Mucosa of descending colon (tissue), 3 donors: ENCODE data around the gene ARHGAP36. TPM values are rescaled to one million over a fixed set of nuclear protein-coding genes. Genes with fewer than 3 reads are reported as not detected.

Source experiments
- ATAC-seq: fragments of 200-7000 bp; cut with Tn5 transposase; one replicate; pipeline ENCODE4 v1.9.1; 2020; ENCODE audit warnings: mild to moderate bottlenecking, moderate library complexity
- DNase-seq, 3 donors: peaks; one replicate each; pipeline ENCODE4 v3.0.0-alpha.2; 2020
- H3K36me3 ChIP-seq: fragments of 200-600 bp; one replicate; pipeline ENCODE4 v1.8.0; 2021; ENCODE audit warnings: low read depth, mild to moderate bottlenecking
- H3K4me1 ChIP-seq: fragments of 200-600 bp; one replicate; pipeline ENCODE4 v1.8.0; 2021; ENCODE audit warnings: low read depth, mild to moderate bottlenecking
- H3K4me3 ChIP-seq: fragments of 200-600 bp; one replicate; pipeline ENCODE4 v1.8.0; 2021; ENCODE audit warnings: mild to moderate bottlenecking
- H3K9me3 ChIP-seq: fragments of 200-600 bp; one replicate; pipeline ENCODE4 v1.8.0; 2021; ENCODE audit warnings: mild to moderate bottlenecking
- intact Hi-C, 2 donors: fragments of 100-400 bp; cut with DNase I in 1 of 2; cut with micrococcal nuclease in 1 of 2; formaldehyde crosslinking; loops; one replicate each; pipeline versions ENCODE4 v1.11.0 to v1.11.1; 2022; cut with DNase I, micrococcal nuclease
- total RNA-seq, 3 donors: library from RNA; stranded (reverse); fragmentation: NEBNext Ultra II Directional in 2 of 3; extraction: Animal tissue kit (Norgen Biotek cat#: 25700) in 2 of 3; gene quantifications; one replicate each; pipeline versions ENCODE4 v1.2.1 to v1.2.4, GENCODE V29; 2021 to 2023
- TF ChIP-seq, protein P1 (sequence below): fragments of 200-600 bp; IDR thresholded peaks from one replicate; pipeline ENCODE4 v1.8.0; 2022; ENCODE audit warnings: antibody characterized with exemption, mild to moderate bottlenecking
- donor health status: DM: no; HTN: no; CAD: no; lungs with moderate emphysema.
- donor health status: DM: no; HTN: no; CAD: no.
- donor health status: DM: no; HTN: yes; CAD: no.

ARHGAP36 gene
- total RNA-seq, 3 donors from 2014 or later: 0.19 to 0.96 TPM; not detected in 1

DNA sequence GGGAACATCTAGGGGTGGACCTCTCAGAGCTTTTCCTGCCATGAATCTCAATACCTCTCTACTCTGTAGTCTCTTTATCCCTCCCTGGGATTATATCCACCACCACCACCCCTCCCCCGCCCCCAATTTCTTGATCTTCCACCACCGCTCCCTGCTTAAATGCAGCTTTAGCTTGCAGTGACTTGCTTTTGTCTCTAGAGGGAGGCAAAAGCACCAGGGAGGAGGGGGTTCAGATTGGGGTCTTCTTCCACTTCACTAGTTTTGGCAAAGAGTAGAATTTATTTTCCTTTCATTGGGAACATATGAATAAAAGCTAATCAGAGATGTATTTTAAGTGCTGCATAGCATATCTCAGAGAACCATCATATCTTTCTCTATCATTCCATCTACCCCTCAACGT is 5.5 kb downstream of the ARHGAP36 start:
- Histone ChIP-seq H3K4me1 (no peaks in the 10 kb centered on the region), H3K4me3 (no peak overlapping the region), H3K36me3 (no peaks in the 10 kb centered on the region), H3K9me3 (no peaks in the 10 kb centered on the region)
- DNase-seq (no peak), ATAC-seq (no peak)
- TF ChIP-seq, protein P1, sequence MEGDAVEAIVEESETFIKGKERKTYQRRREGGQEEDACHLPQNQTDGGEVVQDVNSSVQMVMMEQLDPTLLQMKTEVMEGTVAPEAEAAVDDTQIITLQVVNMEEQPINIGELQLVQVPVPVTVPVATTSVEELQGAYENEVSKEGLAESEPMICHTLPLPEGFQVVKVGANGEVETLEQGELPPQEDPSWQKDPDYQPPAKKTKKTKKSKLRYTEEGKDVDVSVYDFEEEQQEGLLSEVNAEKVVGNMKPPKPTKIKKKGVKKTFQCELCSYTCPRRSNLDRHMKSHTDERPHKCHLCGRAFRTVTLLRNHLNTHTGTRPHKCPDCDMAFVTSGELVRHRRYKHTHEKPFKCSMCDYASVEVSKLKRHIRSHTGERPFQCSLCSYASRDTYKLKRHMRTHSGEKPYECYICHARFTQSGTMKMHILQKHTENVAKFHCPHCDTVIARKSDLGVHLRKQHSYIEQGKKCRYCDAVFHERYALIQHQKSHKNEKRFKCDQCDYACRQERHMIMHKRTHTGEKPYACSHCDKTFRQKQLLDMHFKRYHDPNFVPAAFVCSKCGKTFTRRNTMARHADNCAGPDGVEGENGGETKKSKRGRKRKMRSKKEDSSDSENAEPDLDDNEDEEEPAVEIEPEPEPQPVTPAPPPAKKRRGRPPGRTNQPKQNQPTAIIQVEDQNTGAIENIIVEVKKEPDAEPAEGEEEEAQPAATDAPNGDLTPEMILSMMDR: no peak
- intact Hi-C loops: no loop called here

DNA sequence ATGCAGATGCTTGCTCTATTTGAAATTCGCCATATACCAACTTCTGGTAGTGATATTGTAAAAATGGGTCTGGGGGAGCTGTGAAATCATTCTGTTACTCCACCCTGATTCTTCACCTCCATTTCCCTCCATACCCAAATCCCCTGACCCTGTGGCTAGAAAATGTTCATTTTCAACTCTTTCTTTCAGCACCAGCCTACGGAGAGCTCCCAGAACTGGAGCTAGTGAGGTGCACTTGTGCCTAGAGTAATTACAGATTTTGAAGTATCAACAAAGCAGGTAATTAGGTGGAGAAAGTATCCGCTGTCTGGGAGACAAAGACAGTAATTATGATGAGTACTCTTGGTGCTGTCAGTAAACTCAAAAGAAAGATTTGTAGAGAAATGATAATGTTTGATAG is 8.1 kb downstream of the ARHGAP36 start:
- TF ChIP-seq, protein P1: no peak
- Histone ChIP-seq H3K4me3 (no peak overlapping the region), H3K9me3 (no peaks in the 10 kb centered on the region), H3K36me3 (no peaks in the 10 kb centered on the region), H3K4me1 (no peaks in the 10 kb centered on the region)
- intact Hi-C loops: no loop called here
- no peak for DNase-seq
- no peak for ATAC-seq

DNA sequence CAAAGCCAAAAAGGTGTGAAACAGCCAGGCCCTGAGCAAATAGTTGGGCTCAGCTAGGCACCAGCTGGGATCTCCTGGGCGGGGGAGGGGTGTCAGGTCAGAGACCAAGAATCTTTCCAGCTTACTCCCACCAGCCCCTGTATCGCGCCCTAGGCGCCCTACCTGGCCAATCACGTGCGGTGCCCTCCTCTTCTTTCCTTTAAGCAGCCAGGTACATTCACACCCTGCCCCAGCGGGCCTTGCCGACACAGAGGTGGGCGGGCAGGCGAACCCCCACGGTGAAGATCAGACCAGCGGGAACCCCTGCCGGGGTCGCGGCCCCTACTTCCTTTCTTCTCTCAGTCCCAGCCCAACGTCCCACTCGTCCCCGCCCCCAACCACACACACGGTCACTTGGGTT is 9.1 kb downstream of the ARHGAP36 start:
- Histone ChIP-seq H3K9me3 (no peaks in the 10 kb centered on the region), H3K4me3 (no peak overlapping the region), H3K4me1 (no peaks in the 10 kb centered on the region), H3K36me3 (no peaks in the 10 kb centered on the region)
- DNase-seq (no peak), ATAC-seq (no peak)
- intact Hi-C loops: no loop called here
- TF ChIP-seq, protein P1: no peak

DNA sequence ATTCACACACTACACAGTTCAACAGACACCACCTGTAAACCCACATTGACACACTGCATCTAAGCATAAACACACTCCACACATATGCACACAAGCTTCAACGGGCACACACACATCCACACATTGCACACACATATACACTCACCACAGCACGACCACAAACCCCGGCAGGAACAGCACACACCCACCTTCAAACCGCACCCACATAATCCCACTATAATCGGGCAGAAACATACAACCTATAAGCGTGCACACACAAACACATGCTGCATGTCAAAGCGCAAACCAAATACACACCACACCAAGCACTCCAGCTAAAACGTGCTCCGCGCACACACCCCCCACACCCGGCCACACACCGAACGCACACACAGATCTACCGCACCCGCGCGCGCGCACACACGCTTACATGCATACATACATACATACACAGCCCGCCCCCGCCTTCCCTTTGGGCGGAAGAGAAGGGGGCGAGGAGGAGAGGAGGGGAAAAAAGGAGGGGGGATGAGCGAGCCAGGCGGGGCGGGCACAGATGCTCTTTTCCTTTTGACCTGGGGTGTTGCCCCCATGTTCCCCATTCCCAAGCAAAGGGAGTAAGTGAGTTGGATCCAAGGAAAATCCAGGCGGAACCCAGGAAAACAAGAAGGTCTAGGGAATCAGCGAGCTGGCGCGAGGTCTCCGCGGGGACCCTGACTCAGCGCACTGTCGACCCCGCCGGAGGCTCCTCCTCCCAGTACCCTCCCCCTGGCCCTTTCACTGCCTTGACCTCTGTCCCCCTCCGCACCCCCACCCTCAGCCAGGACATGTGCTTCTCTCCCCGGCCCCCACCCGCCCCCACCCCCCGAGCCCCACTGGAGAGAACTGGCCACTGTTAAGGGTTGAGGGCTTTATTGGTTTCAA is 9.9 kb downstream of the ARHGAP36 start:
- H3K9me3 ChIP-seq: no peaks in the 10 kb centered on the region
- no peaks in the 10 kb centered on the region for H3K4me1 ChIP-seq
- no peaks in the 10 kb centered on the region for H3K36me3 ChIP-seq
- DNase-seq (no peak), ATAC-seq (no peak)
- H3K4me3 ChIP-seq: no peak overlapping the region
- intact Hi-C loops: no loop called here
- TF ChIP-seq, protein P1: no peak

DNA sequence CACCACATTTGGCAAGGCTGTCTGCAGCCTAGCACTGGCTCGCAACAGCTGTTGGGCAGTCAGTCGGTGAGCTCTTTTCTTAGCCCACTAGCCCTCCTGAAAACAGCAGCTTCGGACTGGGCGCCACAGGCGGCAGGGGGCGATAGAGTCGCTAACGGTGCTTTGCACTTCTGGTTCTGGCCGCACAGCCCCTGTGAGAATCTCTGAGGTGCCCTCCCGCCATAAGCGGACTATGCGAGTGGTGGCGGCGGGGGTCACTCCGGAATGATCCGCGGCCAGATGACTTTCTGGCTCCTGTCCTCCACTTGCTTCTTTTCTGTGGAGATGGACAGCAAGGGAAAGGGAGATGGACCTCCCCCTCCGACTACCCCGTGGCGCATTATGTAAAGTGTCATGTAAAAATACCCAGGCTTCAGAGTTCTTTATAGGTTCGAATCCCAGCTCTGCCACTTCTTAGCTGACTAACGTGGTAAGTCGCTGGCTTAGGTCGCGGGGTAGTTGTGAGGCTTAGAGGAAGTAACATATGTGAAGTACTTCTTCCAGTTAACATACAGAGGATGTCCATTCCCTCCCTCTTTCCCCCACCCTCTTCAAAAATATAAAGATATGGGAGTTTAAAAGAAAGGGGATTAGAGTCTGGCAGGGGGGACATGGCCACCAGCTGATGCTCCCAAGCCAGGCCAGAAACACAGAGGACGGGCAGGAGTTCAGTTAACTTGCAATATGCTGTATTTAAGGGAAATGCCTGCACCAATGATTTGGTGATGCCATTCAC is 11.0 kb downstream of the ARHGAP36 start:
- ATAC-seq: no peak
- H3K4me1 ChIP-seq: no peaks in the 10 kb centered on the region
- no peaks in the 10 kb centered on the region for H3K36me3 ChIP-seq
- intact Hi-C loops: no loop called here
- no peak overlapping the region for H3K4me3 ChIP-seq
- no peaks in the 10 kb centered on the region for H3K9me3 ChIP-seq
- TF ChIP-seq, protein P1: no peak
- peak in 1 of 3 donors; percentile 12 for DNase-seq
